ENCODE results near the gene DENND1C.
A peak's percentile ranks its signal among the peaks of the same experiment; 100 is the strongest.

Gene DENND1C

GRCh38 chr19:6495947-6496346 lies 14.4 kb upstream of the DENND1C start:
- in situ Hi-C loops (cut with MboI; ENCODE audit: low sequenced_read_pairs, unreplicated experiment): no loop called here

GRCh38 chr19:6494438-6495036 lies 12.9 kb upstream of the DENND1C start:
- in situ Hi-C loops (cut with MboI; ENCODE audit: low sequenced_read_pairs, unreplicated experiment): no loop called here
- DNase-seq (ENCODE audit: low spot score): peak; percentile 4
- no peak for TF ChIP-seq CTCF (IDR thresholded peaks at IDR 0.05; ENCODE audit: borderline replicate concordance, control extremely low read depth, extremely low read depth, insufficient read depth, missing control alignments)

More at GRCh38 chr19:6495947-6496346, 14.4 kb upstream of the DENND1C start:
- DNase-seq (ENCODE audit: low spot score): peak; percentile 6
- no peak for TF ChIP-seq CTCF (IDR thresholded peaks at IDR 0.05; ENCODE audit: borderline replicate concordance, control extremely low read depth, extremely low read depth, insufficient read depth, missing control alignments)

DNA sequence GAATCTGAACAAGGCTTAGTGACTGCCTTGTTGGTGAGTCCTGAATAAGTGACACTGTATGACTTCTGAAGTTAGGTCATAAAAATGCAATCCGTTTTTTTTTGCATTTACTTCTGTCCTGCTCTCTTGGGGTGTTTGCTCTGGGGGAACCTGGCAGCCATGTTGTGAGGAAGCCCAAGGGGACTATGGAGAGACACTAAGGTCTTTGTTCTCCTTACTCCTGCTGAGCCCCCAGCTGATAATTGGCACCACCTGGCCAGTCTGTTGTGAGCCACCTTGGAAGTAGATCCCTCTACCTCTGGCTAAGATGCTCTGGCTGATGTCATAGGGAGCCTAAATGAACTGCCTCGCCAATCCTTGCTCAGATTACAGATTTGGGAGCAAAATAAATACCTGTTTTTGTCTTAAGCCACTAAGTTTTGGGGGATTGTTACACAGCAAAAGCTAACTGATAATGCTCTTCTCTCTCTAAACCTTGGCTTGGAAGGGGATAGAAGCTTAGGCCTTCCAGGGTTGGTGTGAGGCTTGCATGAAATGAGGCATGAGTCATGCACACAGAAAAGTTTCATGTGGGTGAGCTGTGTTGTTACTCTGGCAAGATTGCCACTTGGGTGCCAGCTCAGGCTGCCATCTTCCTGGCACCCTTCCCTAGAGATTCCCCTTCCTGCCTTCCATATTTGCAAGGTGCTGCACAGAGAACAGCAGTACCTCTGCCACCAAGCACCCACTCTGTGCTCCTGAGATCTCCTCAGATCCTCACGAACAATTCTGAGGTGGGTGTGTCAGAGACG lies 10.4 kb upstream of the DENND1C start:
- DNase-seq (ENCODE audit: low spot score): peak; percentile 2
- no peak for TF ChIP-seq CTCF (IDR thresholded peaks at IDR 0.05; ENCODE audit: borderline replicate concordance, control extremely low read depth, extremely low read depth, insufficient read depth, missing control alignments)
- in situ Hi-C loops (cut with MboI; ENCODE audit: low sequenced_read_pairs, unreplicated experiment): no loop called here

DNA sequence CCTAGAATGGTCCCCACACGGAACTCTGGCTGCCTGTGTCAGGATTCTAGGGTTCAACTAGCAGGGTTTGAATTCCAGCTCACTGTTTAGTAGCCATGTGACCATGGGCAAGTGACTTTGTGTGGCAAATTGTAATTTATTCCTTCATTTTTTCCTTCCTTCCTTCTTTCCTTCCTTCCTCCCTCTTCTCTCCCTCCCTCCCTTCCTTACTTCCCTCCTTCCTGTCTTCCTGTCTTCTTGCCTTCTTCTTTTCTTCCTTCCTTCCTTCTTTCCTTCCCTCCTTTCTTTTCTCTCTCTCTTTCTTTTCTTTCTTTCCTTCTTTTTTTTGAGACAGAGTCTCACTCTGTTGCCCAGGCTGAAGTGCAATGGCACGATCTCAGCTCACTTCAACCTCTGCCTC lies 8.5 kb upstream of the DENND1C start:
- no peak for DNase-seq (ENCODE audit: low spot score)
- in situ Hi-C loops (cut with MboI; ENCODE audit: low sequenced_read_pairs, unreplicated experiment): no loop called here
- no peak for TF ChIP-seq CTCF (IDR thresholded peaks at IDR 0.05; ENCODE audit: borderline replicate concordance, control extremely low read depth, extremely low read depth, insufficient read depth, missing control alignments)

- no peak for TF ChIP-seq CTCF (IDR thresholded peaks at IDR 0.05; ENCODE audit: borderline replicate concordance, control extremely low read depth, extremely low read depth, insufficient read depth, missing control alignments)
- DNase-seq (ENCODE audit: low spot score): peak; percentile 81
- in situ Hi-C loops (cut with MboI; ENCODE audit: low sequenced_read_pairs, unreplicated experiment): no loop called here
These were observed 7.9 kb upstream of the DENND1C start for GRCh38 chr19:6489278-6490061.

DNA sequence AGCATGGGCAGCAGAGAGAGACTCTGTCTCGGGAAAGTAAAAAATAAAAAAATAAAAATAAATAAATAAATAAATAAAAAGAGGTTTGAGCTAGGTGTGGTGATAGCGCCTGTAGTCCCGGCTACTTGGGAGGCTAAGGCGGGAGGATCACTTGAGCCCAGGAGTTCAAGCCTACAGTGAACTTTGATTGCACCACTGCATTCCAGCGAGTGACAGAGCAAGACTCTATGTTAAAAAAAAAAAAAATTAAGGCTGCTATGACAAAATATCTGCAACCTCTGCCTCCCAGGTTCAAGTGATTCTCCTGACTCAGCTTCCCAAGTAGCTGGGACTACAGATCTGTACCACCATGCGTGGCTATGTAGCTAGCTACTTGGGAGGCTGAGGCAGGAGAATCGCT lies 3.2 kb upstream of the DENND1C start:
- DNase-seq (ENCODE audit: low spot score): no peak
- in situ Hi-C loops (cut with MboI; ENCODE audit: low sequenced_read_pairs, unreplicated experiment): no loop called here
- no peak for TF ChIP-seq CTCF (IDR thresholded peaks at IDR 0.05; ENCODE audit: borderline replicate concordance, control extremely low read depth, extremely low read depth, insufficient read depth, missing control alignments)
